ENCODE data around the gene FPGS. TPM values are rescaled to one million over a fixed set of nuclear protein-coding genes. Genes with fewer than 3 reads are reported as not detected.

The FPGS gene
- total RNA-seq, 4 donors from 2014 or later: 58.5 to 78.0 (median 62.1) TPM

GRCh38 chr9:127860779-127861178, 58.1 kb downstream of the FPGS start:
- Histone ChIP-seq H3K4me1 (peaks cover 20 to 77% of the 10 kb centered on the region in 2 donors), H3K36me3 (no peaks in the 10 kb centered on the region), H3K27me3 (no peaks in the 10 kb centered on the region), H3K4me3 (replicated peaks in 1 of 3) (no peak overlapping the region), H3K27ac (peak overlapping the region in 1 of 3 donors; percentile 28), H3K9me3 (no peaks in the 10 kb centered on the region)
- WGBS, 2 donors: 96 to 98% methylated on average over 11 of the region's 11 CpGs
- no peak for DNase-seq
- intact Hi-C loops (cut with DNase I): loop anchor here (10.0 kb wide), 1 partner anchor 76 kb away; the partner anchor contains the start of gene CDK9
- no peak for TF ChIP-seq POLR2A (IDR thresholded peaks at IDR 0.05)
- TF ChIP-seq CTCF (IDR thresholded peaks at IDR 0.05): no peak

GRCh38 chr9:127862075-127863011, 59.7 kb downstream of the FPGS start:
- DNase-seq: peak; percentile 62
- no peak overlapping the region for H3K4me3 ChIP-seq (replicated peaks in 1 of 3)
- no peaks in the 10 kb centered on the region for H3K9me3 ChIP-seq
- WGBS, 2 donors: 45 to 46% methylated on average over 26 to 29 of the region's 29 CpGs
- H3K36me3 ChIP-seq: peaks cover 0 to under 1% of the 10 kb centered on the region in 2 donors
- peak overlapping the region; percentile 65 to 79 (median 77) for H3K27ac ChIP-seq
- TF ChIP-seq CTCF (IDR thresholded peaks at IDR 0.05) (no peak), POLR2A (IDR thresholded peaks at IDR 0.05) (no peak)
- peaks cover 20 to 61% of the 10 kb centered on the region in 2 donors for H3K4me1 ChIP-seq
- intact Hi-C loops (cut with DNase I): loop anchor here (10.0 kb wide), 1 partner anchor 78 kb away; the partner anchor contains the start of gene CDK9
- H3K27me3 ChIP-seq: no peaks in the 10 kb centered on the region

GRCh38 chr9:127863191-127863621, 60.5 kb downstream of the FPGS start:
- intact Hi-C loops (cut with DNase I): loop anchor here (10.0 kb wide), 1 partner anchor 78 kb away; the partner anchor contains the start of gene CDK9
- peaks cover 20 to 53% of the 10 kb centered on the region in 2 donors for H3K4me1 ChIP-seq

More at GRCh38 chr9:127863191-127863621, 60.5 kb downstream of the FPGS start:
- Histone ChIP-seq H3K9me3 (no peaks in the 10 kb centered on the region), H3K27me3 (no peaks in the 10 kb centered on the region), H3K27ac (peak overlapping the region in 2 of 3 donors; percentile 77 to 79), H3K36me3 (peaks cover 0 to 9% of the 10 kb centered on the region in 2 donors), H3K4me3 (replicated peaks in 1 of 3) (no peak overlapping the region)
- WGBS, 2 donors: 90 to 94% methylated on average over 13 of the region's 13 CpGs
- DNase-seq: no peak
- TF ChIP-seq CTCF (IDR thresholded peaks at IDR 0.05): no peak
- no peak for TF ChIP-seq POLR2A (IDR thresholded peaks at IDR 0.05)

Small RNAs within 50 kb of the gene (microRNA-seq; reads per million reads assigned to microRNA genes)
- not detected for gene MIR2861
- not detected for gene MIR3960

Small RNAs within 50 kb of the gene (small RNA-seq; reads per million reads assigned to genes)
- gene RF00019: not detected
- not detected for gene RNA5SP296

Other genes with a start within 250 kb of the FPGS start
- gene STXBP1, start 190.6 kb upstream of the FPGS start, total RNA-seq: 100 to 1,000 TPM in 2 of 4 donors, 10 to 100 TPM in 2; 23.8 to 139 (median 106) TPM
- gene CFAP157, start 95.9 kb upstream of the FPGS start, total RNA-seq: 1 to 10 TPM in 1 of 4 donors, under 1 TPM in 1, not detected in 2; 0.22 to 3.0 TPM
- gene PTRH1, start 87.2 kb upstream of the FPGS start, total RNA-seq: 10 to 100 TPM; 24.1 to 64.3 (median 43.4) TPM
- gene TTC16, start 86.8 kb upstream of the FPGS start, total RNA-seq: under 1 TPM in 3 of 4 donors, not detected in 1; 0.40 to 0.45 (median 0.44) TPM
- gene TOR2A, start 67.6 kb upstream of the FPGS start, total RNA-seq: 10 to 100 TPM in 3 of 4 donors, 1 to 10 TPM in 1; 8.9 to 23.1 (median 14.2) TPM
- 10 to 100 TPM; 10.0 to 24.9 (median 18.2) TPM for gene SH2D3C, start 24.2 kb upstream of the FPGS start, total RNA-seq
- 10 to 100 TPM; 47.5 to 85.2 (median 78.3) TPM for gene CDK9, start 16.8 kb upstream of the FPGS start, total RNA-seq
- 100 to 1,000 TPM in 1 of 4 donors, 10 to 100 TPM in 3; 45.6 to 115 (median 51.1) TPM for gene ENG, start 51.8 kb downstream of the FPGS start, total RNA-seq
- gene AK1, start 74.8 kb downstream of the FPGS start, total RNA-seq: 10 to 100 TPM; 56.3 to 98.9 (median 86.3) TPM
- gene ST6GALNAC6, start 96.7 kb downstream of the FPGS start, total RNA-seq: 100 to 1,000 TPM in 1 of 4 donors, 10 to 100 TPM in 3; 39.2 to 124 (median 50.8) TPM
- 10 to 100 TPM in 3 of 4 donors, 1 to 10 TPM in 1; 8.9 to 27.4 (median 19.1) TPM for gene ST6GALNAC4, start 114.2 kb downstream of the FPGS start, total RNA-seq
- 1 to 10 TPM in 3 of 4 donors, not detected in 1; 1.0 to 5.2 (median 1.6) TPM for gene PIP5KL1, start 127.9 kb downstream of the FPGS start, total RNA-seq
- 10 to 100 TPM; 17.3 to 43.3 (median 35.5) TPM for gene DPM2, start 135.0 kb downstream of the FPGS start, total RNA-seq
- gene EEIG1, start 178.1 kb downstream of the FPGS start, total RNA-seq: 10 to 100 TPM; 18.3 to 34.7 (median 24.9) TPM